ENCODE results near the gene OR51B2.

DNA sequence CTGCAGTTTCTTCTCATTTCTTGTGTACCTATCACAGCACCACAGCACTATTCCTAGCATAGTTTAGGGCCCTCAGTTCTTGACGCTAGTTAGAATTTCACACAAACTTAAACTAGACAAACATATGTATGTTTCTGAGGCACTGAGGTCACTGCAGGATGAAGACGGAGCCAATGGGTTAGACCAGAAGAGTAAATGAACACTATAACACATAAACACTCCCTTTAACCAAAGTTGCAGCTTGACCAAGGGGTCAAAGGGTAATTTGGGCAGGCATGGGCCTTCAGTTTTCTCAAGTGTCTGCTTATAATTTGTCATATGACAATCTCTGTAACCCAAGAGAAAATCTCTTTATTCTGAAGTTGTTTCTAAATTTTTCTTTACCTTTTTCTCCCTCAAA is 41.5 kb downstream of the OR51B2 start:
- TF ChIP-seq, protein P1, sequence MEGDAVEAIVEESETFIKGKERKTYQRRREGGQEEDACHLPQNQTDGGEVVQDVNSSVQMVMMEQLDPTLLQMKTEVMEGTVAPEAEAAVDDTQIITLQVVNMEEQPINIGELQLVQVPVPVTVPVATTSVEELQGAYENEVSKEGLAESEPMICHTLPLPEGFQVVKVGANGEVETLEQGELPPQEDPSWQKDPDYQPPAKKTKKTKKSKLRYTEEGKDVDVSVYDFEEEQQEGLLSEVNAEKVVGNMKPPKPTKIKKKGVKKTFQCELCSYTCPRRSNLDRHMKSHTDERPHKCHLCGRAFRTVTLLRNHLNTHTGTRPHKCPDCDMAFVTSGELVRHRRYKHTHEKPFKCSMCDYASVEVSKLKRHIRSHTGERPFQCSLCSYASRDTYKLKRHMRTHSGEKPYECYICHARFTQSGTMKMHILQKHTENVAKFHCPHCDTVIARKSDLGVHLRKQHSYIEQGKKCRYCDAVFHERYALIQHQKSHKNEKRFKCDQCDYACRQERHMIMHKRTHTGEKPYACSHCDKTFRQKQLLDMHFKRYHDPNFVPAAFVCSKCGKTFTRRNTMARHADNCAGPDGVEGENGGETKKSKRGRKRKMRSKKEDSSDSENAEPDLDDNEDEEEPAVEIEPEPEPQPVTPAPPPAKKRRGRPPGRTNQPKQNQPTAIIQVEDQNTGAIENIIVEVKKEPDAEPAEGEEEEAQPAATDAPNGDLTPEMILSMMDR (IDR thresholded peaks at IDR 0.05), result no peak
- TF ChIP-seq POLR2AphosphoS5 (IDR thresholded peaks at IDR 0.05) (no peak), POLR2A (IDR thresholded peaks at IDR 0.05) (no peak)

Measured in sigmoid colon (tissue), 4 donors.